ENCODE measurements around the gene WDFY2.
"Not testable (repeated sequence)": the region's sequence is repeated elsewhere in the genome, so short reads cannot be mapped to it uniquely, and the experiment has no call there.

WDFY2 gene

DNA sequence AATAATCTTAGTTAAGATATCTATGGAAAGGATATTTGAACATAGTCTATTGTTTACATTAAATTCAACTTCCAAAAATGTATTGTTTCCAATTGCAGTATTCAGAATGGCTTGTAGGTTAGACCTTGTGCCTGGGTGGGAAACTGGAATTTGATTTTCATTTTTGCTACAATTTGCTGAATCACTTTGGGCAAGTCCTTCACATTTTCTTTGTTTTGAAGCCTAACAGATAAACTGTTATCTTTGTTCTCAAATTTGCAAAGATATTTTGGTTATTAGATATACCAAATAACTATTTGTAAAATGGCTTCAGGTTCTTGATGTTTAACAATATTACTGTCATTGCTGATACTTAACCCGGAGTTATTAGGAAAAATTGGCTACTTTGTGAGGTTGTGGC, 82.6 kb downstream of the WDFY2 start:
- no peak for DNase-seq

DNA sequence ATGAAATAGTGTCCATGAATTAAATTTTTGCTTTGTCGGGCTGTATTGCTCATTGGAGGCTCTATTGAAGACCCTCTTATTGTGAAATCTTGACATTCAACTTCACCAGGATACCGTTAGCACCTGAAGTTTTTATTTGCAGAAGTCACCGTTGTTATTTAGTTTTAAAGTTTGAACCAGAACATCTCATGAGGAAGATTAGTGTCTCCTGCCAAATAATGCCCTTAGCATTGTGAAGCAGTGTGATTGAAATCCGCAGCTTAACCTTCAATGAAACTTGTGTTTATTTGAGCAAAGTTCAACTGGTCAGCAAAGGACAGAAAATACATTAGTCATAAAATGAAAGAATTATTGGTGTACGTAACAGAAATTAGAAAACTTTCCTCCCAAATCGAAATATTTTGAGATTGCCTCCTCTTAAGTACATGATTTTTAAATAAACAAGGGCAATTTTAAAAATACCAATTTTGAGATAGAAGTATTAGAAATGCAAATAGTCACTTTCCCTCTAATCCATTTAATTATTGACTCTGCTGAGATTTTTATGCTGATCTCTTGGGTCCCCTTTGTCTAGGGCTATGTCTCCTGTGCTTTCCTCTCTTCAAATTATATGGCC, 84.4 kb downstream of the WDFY2 start:
- DNase-seq, result no peak

DNA sequence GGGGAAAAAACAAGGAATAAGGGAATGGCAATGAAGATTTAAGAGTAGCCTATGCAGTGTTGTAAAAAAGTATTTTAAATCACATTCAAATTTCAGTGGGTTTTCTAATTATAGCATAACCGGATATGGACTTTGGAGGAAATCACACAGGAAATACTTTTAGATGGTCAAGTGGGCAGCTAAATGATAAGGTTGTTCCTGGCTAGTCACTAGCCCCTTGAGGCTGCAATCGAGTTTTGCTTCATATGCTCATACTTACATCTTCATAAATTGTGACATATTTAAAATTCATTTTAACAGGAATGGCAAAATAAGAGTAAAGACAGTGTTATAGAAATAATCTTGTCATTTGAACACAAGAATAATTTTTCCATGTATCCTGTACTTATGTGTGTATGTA, 88.9 kb downstream of the WDFY2 start:
- DNase-seq, result no peak

DNA sequence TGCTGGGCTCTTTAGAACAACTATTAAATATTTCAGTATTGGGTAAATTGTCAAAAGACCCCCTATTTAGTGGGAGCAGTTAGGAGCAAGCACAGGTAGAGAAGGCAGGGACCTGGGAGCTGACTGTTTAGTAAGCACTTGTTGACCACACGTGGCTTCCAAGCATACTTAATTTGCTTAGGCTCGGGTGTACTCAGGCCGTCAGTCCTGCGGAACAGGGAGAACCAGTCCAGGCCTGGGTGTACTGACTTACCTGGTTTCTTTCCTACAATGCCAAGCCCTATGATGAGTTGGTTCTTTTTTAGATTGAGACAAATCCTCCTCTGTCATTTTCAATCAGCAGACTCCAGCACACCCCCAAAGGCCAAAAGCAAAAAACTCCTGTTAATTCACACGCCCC, 90.0 kb downstream of the WDFY2 start:
- no peak for DNase-seq

DNA sequence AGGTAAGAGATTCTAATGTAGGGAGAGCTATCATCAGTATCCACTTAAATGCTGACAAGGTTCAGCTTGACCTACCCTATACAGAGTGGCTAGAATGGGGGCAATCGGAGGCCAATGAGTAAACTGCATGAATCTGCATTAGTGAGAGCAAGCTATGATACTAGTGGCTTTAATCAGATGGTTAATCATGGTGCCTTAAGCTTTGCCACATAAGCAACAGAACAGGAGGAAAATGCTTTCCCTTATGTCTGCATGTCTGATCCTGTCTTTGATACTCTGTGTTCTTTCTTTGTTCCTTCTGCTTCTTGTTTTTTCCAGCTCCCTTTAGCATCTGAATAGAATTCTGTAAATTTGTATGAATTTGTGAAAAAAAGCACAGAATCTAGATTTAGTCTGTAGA, 91.1 kb downstream of the WDFY2 start:
- no peak for DNase-seq

DNA sequence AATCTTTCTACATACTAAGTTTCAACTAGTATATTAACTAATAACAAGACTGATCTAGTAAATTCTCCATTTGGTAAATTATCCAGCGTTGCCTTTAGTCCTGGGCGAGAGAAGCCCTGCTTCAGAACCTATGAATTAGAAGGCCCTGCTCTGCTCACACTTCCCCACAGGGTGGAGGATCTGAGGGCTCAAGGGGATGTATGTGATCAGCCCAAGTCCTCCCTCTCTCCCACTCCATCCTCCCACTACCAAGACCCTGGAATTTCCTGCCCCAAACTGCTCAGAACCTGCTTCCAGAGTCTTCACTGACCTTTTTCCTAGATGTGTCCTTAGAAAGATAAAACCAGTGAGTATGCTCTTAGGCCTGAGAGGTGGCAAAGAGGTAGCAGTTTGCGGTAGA, 91.6 kb downstream of the WDFY2 start:
- DNase-seq, result no peak

DNA sequence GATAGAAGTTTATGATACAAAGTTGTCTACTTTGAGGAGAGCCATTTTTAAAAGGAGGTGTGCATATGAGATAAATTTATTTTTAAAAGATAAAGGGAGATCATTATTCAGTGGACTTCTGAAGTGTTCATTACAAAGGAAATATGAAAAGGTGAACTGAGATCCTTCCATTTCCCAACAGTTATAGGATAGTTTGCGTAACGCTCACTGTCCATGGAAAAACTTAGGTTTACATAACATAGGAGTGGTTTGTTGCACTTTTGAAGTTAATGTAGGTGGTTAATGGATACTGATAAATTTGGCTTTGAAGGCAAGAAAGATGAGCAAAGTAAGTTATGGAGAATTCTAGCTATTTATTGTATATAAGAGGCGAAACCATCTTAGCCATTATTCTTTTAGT, 92.5 kb downstream of the WDFY2 start:
- no peak for DNase-seq

DNA sequence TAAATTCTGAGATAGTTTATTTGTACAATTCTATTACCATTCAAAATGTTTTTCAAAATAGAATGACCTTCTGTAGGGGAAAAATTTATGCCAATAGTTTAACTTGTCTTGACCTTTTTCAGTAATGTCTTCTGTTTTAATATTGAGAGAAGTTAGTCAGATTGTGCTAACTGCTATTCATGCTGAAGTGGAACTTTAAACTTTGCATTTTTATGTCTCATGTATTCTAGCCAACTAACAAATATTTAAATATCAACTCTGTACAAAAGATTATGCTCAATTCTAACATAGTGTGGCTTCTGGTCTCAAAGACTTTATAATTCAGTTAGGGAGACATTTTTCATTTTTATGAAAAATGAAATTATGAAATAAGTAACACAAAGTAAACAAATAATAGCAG, 94.2 kb downstream of the WDFY2 start:
- no peak for DNase-seq

DNA sequence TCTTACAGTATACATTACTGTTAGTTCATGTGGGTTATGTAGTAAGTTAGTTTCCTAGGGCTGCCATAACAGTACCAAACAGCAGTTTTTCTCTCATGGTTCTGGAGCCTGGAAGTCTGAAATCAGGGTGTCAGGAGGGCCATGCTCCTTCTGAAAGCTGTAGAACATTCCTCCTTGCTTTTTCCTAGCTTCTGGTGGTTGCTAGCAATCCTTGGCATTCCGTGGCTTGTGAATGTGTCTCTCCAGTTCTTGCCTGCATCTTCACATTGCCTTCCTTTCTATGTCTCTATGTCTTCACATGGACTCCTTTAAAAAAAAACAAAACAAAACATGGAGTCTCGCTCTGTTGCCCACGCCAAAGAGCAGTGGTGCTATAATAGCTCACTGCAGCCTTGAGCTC, 95.4 kb downstream of the WDFY2 start:
- DNase-seq, result no peak

DNA sequence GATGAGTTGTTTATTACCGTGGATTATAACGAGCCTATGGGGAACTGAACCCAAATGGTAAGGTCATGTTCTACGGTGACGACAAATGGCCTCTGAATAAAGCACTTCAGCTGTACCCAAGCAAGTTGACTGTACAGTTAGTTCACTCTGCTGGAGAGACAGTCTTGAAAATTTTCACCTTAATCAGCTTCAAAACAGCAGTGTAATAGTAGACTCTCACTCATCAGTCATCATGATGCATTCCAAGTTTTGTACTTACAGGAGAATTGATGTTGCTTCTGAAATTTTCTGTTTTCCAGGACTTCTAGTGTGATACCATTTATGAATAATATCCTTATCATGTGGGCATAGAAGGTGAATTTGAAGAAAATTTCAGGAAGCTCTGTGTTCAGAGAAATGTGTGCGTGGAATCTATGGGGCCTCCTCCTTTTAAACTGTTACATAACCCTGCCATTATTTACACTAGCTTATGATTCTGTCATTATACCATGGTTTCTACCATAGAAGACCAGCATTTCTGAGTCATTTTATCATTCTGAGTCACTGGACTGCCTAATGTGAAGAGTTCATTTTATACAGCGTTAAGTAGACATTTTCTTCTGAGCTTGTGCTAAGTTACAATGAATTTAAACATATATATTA, 96.9 kb downstream of the WDFY2 start:
- DNase-seq, result no peak

DNA sequence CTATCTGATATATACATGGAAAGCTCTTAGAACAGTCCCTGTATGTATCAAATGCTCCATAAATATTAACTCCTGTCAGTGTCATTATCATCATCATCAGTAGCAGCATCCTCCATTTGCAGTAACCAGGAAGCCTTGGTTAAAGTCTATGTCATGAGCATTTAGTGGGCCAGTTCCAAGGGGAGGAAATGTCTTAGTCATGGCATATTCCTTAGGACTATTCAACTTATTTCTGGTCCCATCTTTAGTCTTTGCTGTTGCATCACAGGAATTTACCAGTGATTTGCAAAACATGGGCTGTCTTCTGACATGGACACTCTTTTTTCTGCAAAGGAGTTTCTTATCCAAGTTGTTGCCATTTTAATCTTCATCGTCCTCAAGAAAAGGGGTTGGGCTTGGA, 98.4 kb downstream of the WDFY2 start:
- DNase-seq, result no peak

DNA sequence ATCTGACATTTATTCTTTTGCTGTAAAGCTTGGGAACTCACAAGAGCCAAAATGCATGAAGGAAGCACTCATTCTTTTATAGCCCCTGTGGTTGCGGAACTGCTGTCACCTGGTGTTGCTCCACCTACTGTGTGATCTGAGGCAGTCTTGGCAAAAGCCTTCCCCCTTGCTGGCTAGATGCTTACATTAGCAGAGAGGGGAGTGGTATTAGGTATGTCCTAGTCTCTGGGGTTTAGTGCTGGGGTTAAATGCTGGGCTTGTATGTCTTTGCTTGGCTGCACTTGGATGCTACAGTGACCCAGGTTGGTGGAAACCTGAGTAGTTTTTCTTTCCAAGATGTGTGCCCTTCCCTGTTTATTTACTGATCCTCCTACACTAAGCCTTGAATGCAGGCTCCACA, 99.3 kb downstream of the WDFY2 start:
- no peak for DNase-seq

DNA sequence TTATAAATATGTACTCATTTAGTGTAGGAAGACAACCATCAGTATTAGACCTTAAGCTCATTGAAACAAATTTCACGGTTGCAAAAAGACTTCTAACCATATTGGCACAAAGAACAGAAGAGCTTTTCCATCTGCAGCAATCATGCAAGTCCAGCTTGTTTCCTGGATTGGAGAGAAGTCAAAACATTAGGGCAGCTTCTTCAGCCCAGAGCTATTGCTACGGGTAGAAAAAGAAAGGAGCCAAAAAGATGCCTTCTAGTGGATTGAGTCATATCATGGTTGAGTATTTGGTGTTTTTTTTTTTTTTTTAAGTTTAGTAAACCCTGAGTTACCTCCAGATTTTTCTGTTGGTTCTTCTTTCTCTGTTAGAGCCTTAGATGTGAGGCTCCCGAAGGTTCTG, 99.8 kb downstream of the WDFY2 start:
- DNase-seq, result no peak

DNA sequence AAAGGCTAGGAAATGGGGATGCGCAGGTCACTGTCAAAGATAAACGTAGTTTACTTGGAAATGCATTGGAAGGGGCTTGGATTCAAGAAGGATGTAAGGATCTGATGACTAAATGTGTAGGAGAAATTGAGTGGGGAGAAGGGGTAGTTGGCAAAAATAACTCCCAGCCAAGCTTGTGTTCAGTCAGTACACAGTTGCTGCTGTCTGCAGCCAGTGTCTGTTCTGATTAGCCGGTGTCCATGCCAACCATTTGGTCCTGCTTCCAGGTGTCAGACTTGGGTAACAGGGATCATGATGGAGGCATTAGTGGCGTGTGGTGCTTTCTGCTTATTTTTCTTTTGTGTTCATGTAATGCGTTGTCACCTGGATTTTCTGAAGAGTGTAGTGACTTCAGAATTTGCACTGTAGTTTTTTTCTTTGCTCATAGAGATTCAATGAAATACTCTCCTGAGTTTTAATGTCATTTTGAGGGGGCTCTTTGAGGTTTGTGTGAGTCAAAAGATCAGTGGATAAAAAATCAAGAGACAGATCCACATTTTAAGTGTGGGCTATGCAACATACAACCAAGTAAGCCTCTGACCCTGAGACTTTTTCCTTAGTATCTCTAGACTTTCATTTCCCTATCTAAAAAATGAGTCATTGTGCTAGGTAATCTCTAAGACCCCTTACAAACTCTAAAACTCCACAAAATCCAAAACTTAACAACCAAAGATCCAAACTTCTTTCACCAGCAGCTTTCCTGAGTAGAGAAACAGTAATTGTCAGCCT, 103.9 kb downstream of the WDFY2 start:
- DNase-seq, result no peak

DNA sequence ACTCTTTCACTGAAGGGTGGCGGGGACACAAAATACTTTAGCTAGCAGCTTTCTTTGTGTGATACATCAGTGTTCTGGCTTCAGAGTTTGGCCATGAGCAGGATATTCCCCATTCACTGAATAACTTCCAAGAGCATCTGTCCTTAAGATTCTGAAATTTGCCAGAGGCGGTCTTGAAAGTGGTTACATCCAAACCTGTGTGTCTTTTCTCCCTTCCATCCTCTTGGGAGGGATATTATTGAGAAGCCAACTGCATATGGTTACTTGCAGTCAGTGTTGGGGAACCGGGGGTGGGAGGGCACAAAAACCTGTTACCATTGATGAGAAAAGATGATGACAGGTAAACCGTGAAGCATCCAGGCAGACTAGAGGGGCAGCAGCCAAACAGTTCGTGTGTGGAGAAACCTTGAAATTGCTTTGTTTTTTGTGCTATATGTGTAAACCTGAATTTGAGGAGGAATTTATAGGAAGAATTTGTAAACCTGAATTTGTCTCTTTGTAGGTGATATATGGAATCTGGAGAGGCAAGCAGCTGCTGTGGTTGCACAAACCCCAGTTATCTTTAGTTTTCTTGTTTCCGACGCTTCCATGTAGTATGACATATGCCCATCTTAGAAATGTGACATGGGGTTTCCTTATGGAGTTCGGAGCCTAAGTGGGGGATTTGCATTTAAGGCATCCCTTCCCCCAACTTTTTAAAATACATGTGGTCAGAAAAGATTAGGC, 104.8 kb downstream of the WDFY2 start:
- no peak for DNase-seq

DNA sequence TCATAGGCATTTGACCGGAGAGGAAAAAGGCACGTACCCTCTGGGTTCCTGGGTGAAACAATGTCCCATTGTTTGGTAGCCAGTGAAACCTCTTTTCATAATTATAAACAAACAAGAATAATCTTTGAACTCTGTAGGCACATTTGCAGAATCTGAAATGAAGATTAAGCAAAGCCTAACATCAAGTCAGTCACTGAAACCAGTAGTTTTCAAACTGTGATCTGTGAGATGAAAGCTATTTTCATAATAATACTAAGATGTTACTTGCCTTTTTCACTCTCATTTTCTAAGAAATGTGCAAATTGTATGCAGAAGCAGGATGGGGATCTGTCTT, 105.4 kb downstream of the WDFY2 start:
- no peak for DNase-seq

DNA sequence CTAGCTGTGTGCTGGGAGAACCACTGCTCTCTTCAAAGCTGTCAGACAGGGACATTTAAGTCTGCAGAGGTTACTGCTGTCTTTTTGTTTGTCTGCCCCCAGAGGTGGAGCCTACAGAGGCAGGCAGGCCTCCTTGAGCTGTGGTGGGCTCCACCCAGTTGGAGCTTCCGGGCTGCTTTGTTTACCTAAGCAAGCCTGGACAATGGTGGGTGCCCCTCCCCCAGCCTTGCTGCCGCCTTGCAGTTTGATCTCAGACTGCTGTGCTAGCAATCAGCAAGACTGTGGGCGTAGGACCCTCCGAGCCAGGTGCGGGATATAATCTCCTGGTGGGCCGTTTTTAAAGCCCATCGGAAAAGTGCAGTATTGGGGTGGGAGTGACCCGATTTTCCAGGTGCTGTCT, 111.4 kb downstream of the WDFY2 start:
- DNase-seq, result not testable (repeated sequence)

DNA sequence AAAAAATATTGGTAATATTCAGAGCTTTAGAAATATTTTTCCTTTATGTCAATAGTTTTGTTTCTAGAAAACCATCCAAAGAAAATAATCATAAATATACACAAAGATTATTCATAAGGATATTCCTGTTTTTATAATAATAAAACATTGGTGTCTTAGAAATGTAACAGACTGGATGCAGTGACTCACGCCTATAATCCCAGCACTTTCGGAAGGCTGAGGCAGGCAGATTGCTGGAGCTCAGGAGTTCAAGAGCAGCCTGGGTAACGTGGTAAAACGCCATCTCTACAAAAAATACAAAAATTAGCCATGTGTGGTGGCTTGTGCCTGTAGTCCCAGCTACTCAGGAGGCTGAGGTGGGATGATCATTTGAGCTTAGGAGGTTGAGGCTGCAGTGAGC, 112.9 kb downstream of the WDFY2 start:
- DNase-seq, result no peak

DNA sequence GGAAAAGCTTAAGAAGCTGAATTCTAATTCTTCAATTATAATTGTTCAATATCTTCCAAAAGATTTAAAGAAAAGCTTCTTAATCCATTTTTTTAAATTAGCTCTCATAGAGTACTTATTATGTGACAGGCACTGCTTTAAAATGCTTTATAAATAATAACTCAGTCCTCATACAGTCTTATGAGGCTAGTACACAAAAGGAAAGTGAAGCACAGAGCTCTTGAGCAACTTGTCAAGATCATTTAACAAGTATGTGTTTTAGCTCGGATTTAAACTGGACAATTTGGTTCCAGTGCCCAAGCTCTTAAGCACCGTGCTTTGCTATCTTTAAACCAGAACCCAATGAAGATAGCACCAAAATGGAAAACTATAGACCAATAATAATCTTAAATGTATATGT, 113.6 kb downstream of the WDFY2 start:
- DNase-seq, result no peak

DNA sequence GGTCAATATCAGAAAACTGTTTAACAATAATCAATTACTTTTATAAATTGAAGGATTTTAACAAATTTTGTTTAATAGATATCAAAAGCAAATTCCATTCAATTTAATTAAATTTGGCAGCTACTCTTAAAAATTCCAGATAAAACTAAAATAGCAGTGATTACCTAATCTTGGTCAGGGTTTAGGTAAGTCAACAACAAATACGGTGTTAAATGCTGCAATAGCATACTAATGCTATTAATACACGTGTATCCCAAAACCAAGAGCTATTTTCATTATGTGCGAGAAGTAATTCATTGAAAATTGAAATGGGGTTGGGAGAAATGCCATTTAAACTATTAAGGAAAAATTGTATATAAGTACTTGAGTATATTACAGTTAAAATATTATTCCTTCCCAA, 114.1 kb downstream of the WDFY2 start:
- DNase-seq, result no peak

DNA sequence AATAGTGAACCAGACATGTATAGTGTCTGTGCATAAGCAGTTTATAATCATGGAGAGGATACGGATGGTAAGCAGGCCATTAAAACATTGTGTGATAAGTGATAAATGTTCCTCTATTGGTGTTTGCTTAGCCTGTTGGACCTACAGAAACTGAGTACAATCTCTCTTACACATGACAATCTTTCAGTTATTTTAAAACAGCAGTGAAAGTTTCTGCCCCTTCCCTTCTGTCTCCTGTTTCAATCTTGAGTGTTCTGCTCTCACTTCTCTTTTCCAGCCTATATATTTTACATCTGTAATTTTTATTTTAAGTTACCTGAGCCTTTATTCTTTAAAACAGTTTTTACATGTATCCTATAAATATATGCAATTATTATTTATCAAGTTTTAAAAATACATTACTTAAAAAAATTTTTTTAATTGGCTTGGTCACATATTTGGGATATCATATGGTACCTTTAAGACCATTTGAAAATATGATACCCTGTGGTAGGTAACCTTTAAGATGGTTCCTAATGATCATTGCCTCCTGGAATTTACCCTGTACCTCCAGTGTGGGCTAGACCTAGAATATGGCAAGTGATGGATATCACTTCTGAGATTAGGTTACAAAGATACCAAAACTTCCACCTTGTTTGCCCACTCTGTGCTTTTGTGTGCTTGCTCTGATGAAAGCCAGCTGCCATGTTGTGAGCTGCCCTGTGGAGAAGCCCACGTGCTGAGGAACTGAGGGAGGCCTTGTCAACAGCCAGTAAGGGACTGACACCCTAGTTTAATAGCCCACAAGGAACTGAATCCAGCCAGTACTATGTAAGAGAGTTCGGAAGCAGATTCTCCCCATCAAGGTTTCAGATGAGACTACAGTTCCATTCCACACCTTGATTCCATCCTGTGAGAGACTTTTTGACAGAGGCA, 120.4 kb downstream of the WDFY2 start:
- DNase-seq, result no peak

DNA sequence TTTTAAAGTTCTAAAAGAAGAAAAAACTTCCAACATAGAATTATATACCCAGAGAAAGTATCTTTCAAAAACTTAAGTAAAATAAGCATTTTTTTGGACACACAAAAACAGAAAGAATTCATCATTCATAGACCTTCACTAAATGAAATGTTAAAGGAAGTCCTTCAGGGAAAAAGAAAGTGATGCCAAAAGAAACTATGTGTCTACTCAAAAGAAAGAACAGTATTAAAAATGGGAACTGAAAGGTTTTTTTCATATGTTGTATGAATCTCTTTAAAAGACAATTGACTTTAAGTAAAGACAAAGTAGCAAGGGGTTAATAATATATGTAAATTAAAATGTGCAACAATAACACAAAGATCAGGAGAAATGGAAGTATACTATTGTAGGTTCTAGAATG, 123.2 kb downstream of the WDFY2 start:
- DNase-seq, result no peak

DNA sequence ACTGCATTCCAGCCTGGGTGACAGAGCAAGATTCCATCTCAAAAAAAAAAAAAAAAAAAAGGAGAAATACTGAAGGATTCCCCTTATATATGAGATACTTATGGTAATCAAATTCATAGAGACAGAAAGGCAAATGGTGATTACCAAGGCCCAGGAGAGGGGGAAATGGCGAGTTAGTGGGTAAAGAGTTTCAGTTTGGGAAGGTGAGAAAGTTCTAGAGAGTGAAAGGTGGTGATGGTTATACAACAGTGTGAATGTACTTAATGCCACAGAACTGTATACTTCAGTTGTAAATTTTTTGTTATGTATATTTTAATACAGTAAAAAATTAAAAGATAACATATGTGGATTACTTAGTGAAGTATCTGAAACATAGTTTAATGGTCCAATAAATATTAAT, 129.5 kb downstream of the WDFY2 start:
- DNase-seq, result no peak

All from central memory CD4-positive, alpha-beta T cell (primary cell).